HepG2 (cell line): Measurements from ENCODE around the gene HPCAL1. TPM values are rescaled to one million over a fixed set of nuclear protein-coding genes. Genes with fewer than 3 reads are reported as not detected.

Experiments used
- CBX1 ChIP-seq: IDR thresholded peaks from one replicate; pipeline ENCODE4 v1.6.1; 2016; ENCODE audit warnings: antibody characterized with exemption, low read depth
- CERS6 ChIP-seq: sonication (generic); formaldehyde crosslinking; IDR thresholded peaks from 2 replicates; pipeline ENCODE4 v1.5.0; 2020; ENCODE audit warnings: missing genetic modification reagents
- EP300 ChIP-seq, 3 experiments: sonication (generic) in 1 of 3; formaldehyde crosslinking in 1 of 3; IDR thresholded peaks; 2 replicates each; pipeline versions ENCODE4 v1.5.1 to v1.6.1; 2011 to 2020; ENCODE audit warnings: low read depth in 2 of 3, low read length in 2 of 3, borderline replicate concordance in 1 of 3, improper control_type of control experiment in 1 of 3, mild to moderate bottlenecking in 1 of 3, missing genetic modification reagents in 1 of 3, moderate library complexity in 1 of 3
- ERF ChIP-seq: IDR thresholded peaks from 2 replicates; pipeline ENCODE4 v1.6.1; 2018; ENCODE audit warnings: missing biosample characterization, missing genetic modification reagents
- IKZF5 ChIP-seq: IDR thresholded peaks from 2 replicates; pipeline ENCODE4 v1.6.1; 2018; ENCODE audit warnings: missing genetic modification reagents, mild to moderate bottlenecking, missing compliant biosample characterization
- MEIS2 ChIP-seq: sonication (generic); formaldehyde crosslinking; IDR thresholded peaks from 2 replicates; pipeline ENCODE4 v1.9.0; 2021; ENCODE audit warnings: mild to moderate bottlenecking, missing genetic modification reagents
- MTA1 ChIP-seq: sonication (generic); formaldehyde crosslinking; IDR thresholded peaks from 2 replicates; pipeline ENCODE4 v1.4.0; 2020; ENCODE audit warnings: missing genetic modification reagents, mild to moderate bottlenecking, borderline replicate concordance
- MYNN ChIP-seq: sonication (generic); formaldehyde crosslinking; IDR thresholded peaks from 2 replicates; pipeline ENCODE4 v1.4.0; 2020; ENCODE audit warnings: mild to moderate bottlenecking, low read depth, missing genetic modification reagents
- RAD21 ChIP-seq: fragments of 450-650 bp; formaldehyde crosslinking; IDR thresholded peaks from 2 replicates; pipeline ENCODE4 v1.5.0; 2020; ENCODE audit warnings: mild to moderate bottlenecking
- TBX3 ChIP-seq: fragments of 450-650 bp; IDR thresholded peaks from 2 replicates; pipeline ENCODE4 v1.6.1; 2017; ENCODE audit warnings: antibody characterized with exemption, mild to moderate bottlenecking, inconsistent platforms, borderline replicate concordance
- TCF7 ChIP-seq: sonication (generic); IDR thresholded peaks from 2 replicates; pipeline ENCODE4 v1.6.1; 2016; ENCODE audit warnings: antibody characterized with exemption, low read depth
- THAP11 ChIP-seq: IDR thresholded peaks from 2 replicates; pipeline ENCODE4 v1.6.1; 2016; ENCODE audit warnings: missing biosample characterization, missing genetic modification reagents
- XRCC5 ChIP-seq: fragments of 200-400 bp; formaldehyde crosslinking; optimal IDR thresholded peaks from 2 replicates; pipeline ENCODE3; 2017; ENCODE audit warnings: mild to moderate bottlenecking, low read length
- ZEB1 ChIP-seq: IDR thresholded peaks from 2 replicates; pipeline ENCODE4 v1.6.1; 2012; ENCODE audit warnings: mild to moderate bottlenecking, low read depth, inconsistent platforms; ENCODE audit not compliant: insufficient replicate concordance
- ZKSCAN5 ChIP-seq: sonication (generic); formaldehyde crosslinking; IDR thresholded peaks from 2 replicates; pipeline ENCODE4 v1.5.1; 2020; ENCODE audit warnings: mild to moderate bottlenecking, missing genetic modification reagents
- ZSCAN25 ChIP-seq: sonication (generic); formaldehyde crosslinking; IDR thresholded peaks from 2 replicates; pipeline ENCODE4 v1.8.0; 2022; ENCODE audit warnings: mild to moderate bottlenecking, missing genetic modification reagents
- polyA plus RNA-seq, 8 experiments: library from polyadenylated mRNA; depleted of rRNA in 3 of 8; stranded (reverse) in 7 of 8; unstranded in 1 of 8; fragments of >200 nt; fragmentation: Illumina TruSeq in 4 of 8; extraction: Trizol in 4 of 8; gene quantifications; 2 replicates each; pipeline versions ENCODE4 v1.2.1 to v1.2.3, GENCODE V29; 2011 to 2016; ENCODE audit warnings: low read depth in 4 of 8, missing spikeins in 1 of 8, mixed read lengths in 1 of 8; ENCODE audit not compliant: insufficient read depth in 1 of 8
- total RNA-seq, 5 experiments: library from RNA; depleted of rRNA; stranded (reverse); fragments of >200 nt; fragmentation: Illumina TruSeq; extraction: Trizol; gene quantifications; 2 replicates each; pipeline ENCODE4 v1.2.3, GENCODE V29; 2016; ENCODE audit warnings: low read depth in 1 of 5
- TF ChIP-seq, protein P1 (sequence below): sonication (generic); formaldehyde crosslinking; IDR thresholded peaks from 2 replicates; pipeline ENCODE4 v1.5.0; 2020; ENCODE audit warnings: mild to moderate bottlenecking, missing genetic modification reagents
- TF ChIP-seq, protein P2 (sequence below): IDR thresholded peaks from 2 replicates; pipeline ENCODE4 v1.6.1; 2012; ENCODE audit warnings: inconsistent platforms
- TF ChIP-seq, protein P3 (sequence below): sonication (generic); formaldehyde crosslinking; IDR thresholded peaks from 2 replicates; pipeline ENCODE4 v1.5.0; 2020; ENCODE audit warnings: missing genetic modification reagents
- TF ChIP-seq, protein P4 (sequence below): sonication (generic); formaldehyde crosslinking; conservative IDR thresholded peaks from 2 replicates; pipeline ENCODE4 v1.4.0; 2020; ENCODE audit warnings: missing genetic modification reagents
- TF ChIP-seq, protein P5 (sequence below): sonication (generic); formaldehyde crosslinking; IDR thresholded peaks from 2 replicates; pipeline ENCODE4 v1.4.0; 2020; ENCODE audit warnings: missing genetic modification reagents, borderline replicate concordance

The HPCAL1 gene
- total and polyA plus RNA-seq, 2 of the 13 experiments (the other 11 are each of a cell fraction or from before 2014, with no cell fraction given) = 29.5 to 29.9 TPM

GRCh38 chr2:10303694-10304378 lies 1.1 kb downstream of the HPCAL1 start (continued):
- TF ChIP-seq TBX3 (no peak), ERF (CRISPR knock-in tag) (no peak), RAD21 (CRISPR knock-in tag) (peak; percentile 88), CERS6 (CRISPR knock-in tag) (no peak), ZKSCAN5 (CRISPR knock-in tag) (no peak), THAP11 (CRISPR knock-in tag) (peak; percentile 34; the same call in 1 of the 2 replicates), XRCC5 (peak; percentile 65), CBX1 (no peak), IKZF5 (CRISPR knock-in tag) (0 out of 2 replicates have a peak, but pooled peaks have one; percentile 20), MEIS2 (CRISPR knock-in tag) (no peak; the same call in 1 of the 2 replicates), ZEB1 (peak; percentile 16), MTA1 (peak; percentile 61; the same call in 1 of the 2 replicates), TCF7 (no peak), ZSCAN25 (no peak), EP300 (IDR thresholded peaks at IDR 0.05; ENCODE audit: low read depth in 2 of 2, low read length in 2 of 2) (no peak), EP300 (CRISPR knock-in tag; IDR thresholded peaks at IDR 0.05; ENCODE audit: borderline replicate concordance) (no peak), MYNN (CRISPR knock-in tag) (no peak)
- TF ChIP-seq, protein P1, sequence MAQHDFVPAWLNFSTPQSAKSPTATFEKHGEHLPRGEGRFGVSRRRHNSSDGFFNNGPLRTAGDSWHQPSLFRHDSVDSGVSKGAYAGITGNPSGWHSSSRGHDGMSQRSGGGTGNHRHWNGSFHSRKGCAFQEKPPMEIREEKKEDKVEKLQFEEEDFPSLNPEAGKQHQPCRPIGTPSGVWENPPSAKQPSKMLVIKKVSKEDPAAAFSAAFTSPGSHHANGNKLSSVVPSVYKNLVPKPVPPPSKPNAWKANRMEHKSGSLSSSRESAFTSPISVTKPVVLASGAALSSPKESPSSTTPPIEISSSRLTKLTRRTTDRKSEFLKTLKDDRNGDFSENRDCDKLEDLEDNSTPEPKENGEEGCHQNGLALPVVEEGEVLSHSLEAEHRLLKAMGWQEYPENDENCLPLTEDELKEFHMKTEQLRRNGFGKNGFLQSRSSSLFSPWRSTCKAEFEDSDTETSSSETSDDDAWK (CRISPR knock-in tag) = no peak
- TF ChIP-seq, protein P2, sequence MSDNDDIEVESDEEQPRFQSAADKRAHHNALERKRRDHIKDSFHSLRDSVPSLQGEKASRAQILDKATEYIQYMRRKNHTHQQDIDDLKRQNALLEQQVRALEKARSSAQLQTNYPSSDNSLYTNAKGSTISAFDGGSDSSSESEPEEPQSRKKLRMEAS = peak; percentile 6
- TF ChIP-seq, protein P3, sequence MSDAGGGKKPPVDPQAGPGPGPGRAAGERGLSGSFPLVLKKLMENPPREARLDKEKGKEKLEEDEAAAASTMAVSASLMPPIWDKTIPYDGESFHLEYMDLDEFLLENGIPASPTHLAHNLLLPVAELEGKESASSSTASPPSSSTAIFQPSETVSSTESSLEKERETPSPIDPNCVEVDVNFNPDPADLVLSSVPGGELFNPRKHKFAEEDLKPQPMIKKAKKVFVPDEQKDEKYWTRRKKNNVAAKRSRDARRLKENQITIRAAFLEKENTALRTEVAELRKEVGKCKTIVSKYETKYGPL (CRISPR knock-in tag) = no peak
- TF ChIP-seq, protein P4, sequence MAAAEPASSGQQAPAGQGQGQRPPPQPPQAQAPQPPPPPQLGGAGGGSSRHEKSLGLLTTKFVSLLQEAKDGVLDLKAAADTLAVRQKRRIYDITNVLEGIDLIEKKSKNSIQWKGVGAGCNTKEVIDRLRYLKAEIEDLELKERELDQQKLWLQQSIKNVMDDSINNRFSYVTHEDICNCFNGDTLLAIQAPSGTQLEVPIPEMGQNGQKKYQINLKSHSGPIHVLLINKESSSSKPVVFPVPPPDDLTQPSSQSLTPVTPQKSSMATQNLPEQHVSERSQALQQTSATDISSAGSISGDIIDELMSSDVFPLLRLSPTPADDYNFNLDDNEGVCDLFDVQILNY (CRISPR knock-in tag) = no peak
- TF ChIP-seq, protein P5, sequence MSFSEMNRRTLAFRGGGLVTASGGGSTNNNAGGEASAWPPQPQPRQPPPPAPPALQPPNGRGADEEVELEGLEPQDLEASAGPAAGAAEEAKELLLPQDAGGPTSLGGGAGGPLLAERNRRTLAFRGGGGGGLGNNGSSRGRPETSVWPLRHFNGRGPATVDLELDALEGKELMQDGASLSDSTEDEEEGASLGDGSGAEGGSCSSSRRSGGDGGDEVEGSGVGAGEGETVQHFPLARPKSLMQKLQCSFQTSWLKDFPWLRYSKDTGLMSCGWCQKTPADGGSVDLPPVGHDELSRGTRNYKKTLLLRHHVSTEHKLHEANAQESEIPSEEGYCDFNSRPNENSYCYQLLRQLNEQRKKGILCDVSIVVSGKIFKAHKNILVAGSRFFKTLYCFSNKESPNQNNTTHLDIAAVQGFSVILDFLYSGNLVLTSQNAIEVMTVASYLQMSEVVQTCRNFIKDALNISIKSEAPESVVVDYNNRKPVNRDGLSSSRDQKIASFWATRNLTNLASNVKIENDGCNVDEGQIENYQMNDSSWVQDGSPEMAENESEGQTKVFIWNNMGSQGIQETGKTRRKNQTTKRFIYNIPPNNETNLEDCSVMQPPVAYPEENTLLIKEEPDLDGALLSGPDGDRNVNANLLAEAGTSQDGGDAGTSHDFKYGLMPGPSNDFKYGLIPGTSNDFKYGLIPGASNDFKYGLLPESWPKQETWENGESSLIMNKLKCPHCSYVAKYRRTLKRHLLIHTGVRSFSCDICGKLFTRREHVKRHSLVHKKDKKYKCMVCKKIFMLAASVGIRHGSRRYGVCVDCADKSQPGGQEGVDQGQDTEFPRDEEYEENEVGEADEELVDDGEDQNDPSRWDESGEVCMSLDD (CRISPR knock-in tag) = 0 out of 2 replicates have a peak, but pooled peaks have one; percentile 24
